ENCODE results near the gene PPP1R7. TPM values are rescaled to one million over a fixed set of nuclear protein-coding genes. Genes with fewer than 3 reads are reported as not detected.

Gene PPP1R7
- total and polyA plus RNA-seq, 7 donors: 44.0 to 108 (median 72.5) TPM

DNA sequence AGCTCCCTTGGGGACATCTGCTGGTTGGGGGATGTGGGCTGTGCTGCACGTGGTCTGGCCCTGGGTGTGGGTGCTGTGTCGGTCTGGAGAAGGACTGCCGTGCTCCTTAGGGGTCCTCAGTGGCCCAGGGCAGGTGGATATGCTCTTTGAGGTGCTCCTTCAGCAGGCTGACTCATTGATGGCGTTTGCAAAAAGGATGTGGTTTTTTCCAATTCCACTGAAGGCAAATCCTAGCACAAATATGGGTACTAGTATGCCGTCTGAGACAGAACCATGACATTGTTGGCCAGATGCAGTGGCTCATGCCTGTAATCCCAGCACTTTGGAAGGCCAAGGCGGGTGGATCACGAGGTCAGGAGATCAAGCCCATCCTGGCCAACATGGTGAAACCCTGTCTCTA, 3.3 kb downstream of the PPP1R7 start:
- intact Hi-C loops (cut with DNase I): loop anchor here in 1 of 2 donors (5.0 kb wide), 1 partner anchor 51 kb away; the partner anchor contains the start of gene MTERF4
- no peak overlapping the region for H3K4me3 ChIP-seq
- H3K4me1 ChIP-seq: peaks cover 11% of the 10 kb centered on the region
- no peak overlapping the region for H3K27ac ChIP-seq
- TF ChIP-seq, protein P1, sequence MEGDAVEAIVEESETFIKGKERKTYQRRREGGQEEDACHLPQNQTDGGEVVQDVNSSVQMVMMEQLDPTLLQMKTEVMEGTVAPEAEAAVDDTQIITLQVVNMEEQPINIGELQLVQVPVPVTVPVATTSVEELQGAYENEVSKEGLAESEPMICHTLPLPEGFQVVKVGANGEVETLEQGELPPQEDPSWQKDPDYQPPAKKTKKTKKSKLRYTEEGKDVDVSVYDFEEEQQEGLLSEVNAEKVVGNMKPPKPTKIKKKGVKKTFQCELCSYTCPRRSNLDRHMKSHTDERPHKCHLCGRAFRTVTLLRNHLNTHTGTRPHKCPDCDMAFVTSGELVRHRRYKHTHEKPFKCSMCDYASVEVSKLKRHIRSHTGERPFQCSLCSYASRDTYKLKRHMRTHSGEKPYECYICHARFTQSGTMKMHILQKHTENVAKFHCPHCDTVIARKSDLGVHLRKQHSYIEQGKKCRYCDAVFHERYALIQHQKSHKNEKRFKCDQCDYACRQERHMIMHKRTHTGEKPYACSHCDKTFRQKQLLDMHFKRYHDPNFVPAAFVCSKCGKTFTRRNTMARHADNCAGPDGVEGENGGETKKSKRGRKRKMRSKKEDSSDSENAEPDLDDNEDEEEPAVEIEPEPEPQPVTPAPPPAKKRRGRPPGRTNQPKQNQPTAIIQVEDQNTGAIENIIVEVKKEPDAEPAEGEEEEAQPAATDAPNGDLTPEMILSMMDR (IDR thresholded peaks at IDR 0.05): no peak
- 79 to 88% (median 87%) methylated on average over 7 of the region's 7 CpGs for WGBS, 3 donors
- no peaks in the 10 kb centered on the region for H3K27me3 ChIP-seq (ENCODE audit: insufficient read depth in 3 of 3, low read length in 2 of 3)
- no peak for ATAC-seq
- peaks cover 0 to 44% of the 10 kb centered on the region in 2 donors for H3K36me3 ChIP-seq (ENCODE audit: insufficient read depth in 1 of 2, low read depth in 1 of 2)
- no peaks in the 10 kb centered on the region for H3K9me3 ChIP-seq
- no peak for DNase-seq

DNA sequence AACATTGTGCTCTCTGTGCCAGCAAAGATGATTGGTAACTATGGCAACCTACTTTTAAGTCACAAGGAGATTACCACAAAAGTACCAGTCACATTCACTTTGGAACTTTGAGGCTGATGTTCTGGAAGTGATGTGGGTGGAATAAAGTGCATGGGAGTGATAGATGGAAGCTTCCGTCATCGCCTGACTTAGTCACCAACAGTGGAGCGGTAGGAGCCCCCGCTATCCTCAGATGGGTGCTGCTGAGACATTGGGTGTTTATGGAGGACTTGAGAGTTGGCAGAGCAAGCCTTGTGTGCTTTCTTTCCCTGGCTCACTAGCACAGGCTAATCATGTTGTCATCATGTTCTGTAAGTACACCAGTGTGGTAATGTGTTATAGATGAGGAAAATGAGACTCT, 4.6 kb downstream of the PPP1R7 start:
- H3K4me1 ChIP-seq: peaks cover 9% of the 10 kb centered on the region
- 93 to 97% (median 95%) methylated on average over 4 of the region's 4 CpGs for WGBS, 3 donors
- no peak overlapping the region for H3K4me3 ChIP-seq
- TF ChIP-seq, protein P1 (IDR thresholded peaks at IDR 0.05): no peak
- no peak overlapping the region for H3K27ac ChIP-seq
- intact Hi-C loops (cut with DNase I): loop anchor here in 1 of 2 donors (5.0 kb wide), 1 partner anchor 53 kb away; the partner anchor contains the start of gene MTERF4
- ATAC-seq: peak in 1 of 4 donors; percentile 25
- H3K27me3 ChIP-seq (ENCODE audit: insufficient read depth in 3 of 3, low read length in 2 of 3): no peaks in the 10 kb centered on the region
- H3K9me3 ChIP-seq: no peaks in the 10 kb centered on the region
- peaks cover 4 to 57% of the 10 kb centered on the region in 2 donors for H3K36me3 ChIP-seq (ENCODE audit: insufficient read depth in 1 of 2, low read depth in 1 of 2)
- no peak for DNase-seq

DNA sequence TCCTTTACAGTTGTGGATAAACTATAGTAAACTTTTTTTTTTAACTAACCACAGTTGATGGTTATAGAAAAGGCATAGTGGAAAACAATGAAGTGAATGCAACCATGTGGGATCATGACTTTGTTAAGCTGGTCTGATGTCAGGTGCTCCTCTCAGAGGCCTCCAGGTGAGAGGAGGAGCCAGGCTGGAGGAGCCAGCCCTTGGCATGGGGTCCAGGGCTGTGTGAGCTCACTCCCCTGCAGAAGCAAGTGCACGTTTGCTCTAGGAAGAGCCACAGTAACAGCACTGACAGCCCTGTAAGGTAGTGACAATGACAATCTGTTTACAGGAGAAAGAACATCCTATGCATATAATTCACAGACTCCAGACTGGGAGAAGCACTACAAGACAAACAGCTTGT, 5.7 kb downstream of the PPP1R7 start:
- Histone ChIP-seq H3K27ac (no peak overlapping the region), H3K36me3 (ENCODE audit: insufficient read depth in 1 of 2, low read depth in 1 of 2) (peaks cover 4 to 63% of the 10 kb centered on the region in 2 donors), H3K27me3 (ENCODE audit: insufficient read depth in 3 of 3, low read length in 2 of 3) (no peaks in the 10 kb centered on the region), H3K9me3 (no peaks in the 10 kb centered on the region), H3K4me1 (peaks cover 8% of the 10 kb centered on the region), H3K4me3 (no peak overlapping the region)
- no peak for DNase-seq
- ATAC-seq: no peak
- 60 to 68% (median 64%) methylated on average over 1 of the region's 1 CpG for WGBS, 3 donors
- intact Hi-C loops (cut with DNase I): no loop called here
- TF ChIP-seq, protein P1 (IDR thresholded peaks at IDR 0.05): no peak

DNA sequence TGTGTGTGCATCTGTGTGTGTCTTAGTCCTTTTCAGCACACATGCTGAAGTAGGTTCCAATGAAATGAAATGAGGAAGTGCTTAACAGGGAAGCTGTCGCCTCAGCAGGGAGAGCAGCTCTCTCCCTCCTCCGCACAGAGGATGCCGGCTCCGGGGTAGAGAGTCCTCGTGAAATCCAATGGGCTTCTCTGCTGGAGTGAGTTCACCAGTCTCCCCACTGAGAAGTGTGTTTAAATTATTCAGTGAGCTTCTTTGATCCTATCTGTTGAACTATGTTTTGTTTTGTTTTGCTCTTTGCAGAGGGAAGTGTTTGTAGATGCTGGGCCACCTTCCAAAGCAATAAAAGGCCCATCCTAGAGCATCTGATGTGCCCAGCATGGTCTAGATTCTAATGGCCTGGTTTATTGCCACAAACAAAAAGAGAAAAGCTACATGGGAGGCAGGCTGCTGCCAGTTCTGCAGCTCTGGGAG, 6.7 kb downstream of the PPP1R7 start:
- Histone ChIP-seq H3K27ac (no peak overlapping the region), H3K27me3 (ENCODE audit: insufficient read depth in 3 of 3, low read length in 2 of 3) (no peaks in the 10 kb centered on the region), H3K9me3 (no peaks in the 10 kb centered on the region), H3K4me1 (peaks cover under 1% of the 10 kb centered on the region), H3K36me3 (ENCODE audit: insufficient read depth in 1 of 2, low read depth in 1 of 2) (peaks cover 4 to 63% of the 10 kb centered on the region in 2 donors), H3K4me3 (no peak overlapping the region)
- ATAC-seq (no peak), DNase-seq (no peak)
- 66 to 69% (median 68%) methylated on average over 5 of the region's 5 CpGs for WGBS, 3 donors
- TF ChIP-seq, protein P1 (IDR thresholded peaks at IDR 0.05): no peak
- intact Hi-C loops (cut with DNase I): no loop called here

Measured in psoas muscle (tissue), 8 donors.